Thyroid gland (tissue), 4 donors: Measurements from ENCODE around the gene AGO4. TPM values are rescaled to one million over a fixed set of nuclear protein-coding genes. Genes with fewer than 3 reads are reported as not detected.

Experiments used
- DNase-seq, 2 donors: peaks; one replicate each; pipeline ENCODE4 v3.0.0-alpha.2; 2019
- H3K27ac ChIP-seq, 3 donors: fragments of 200-600 bp; sonication (generic); 1 replicate in 2 of 3; 2 replicates in 1 of 3; pipeline ENCODE4 v1.5.1; 2016 to 2019; ENCODE audit warnings: mild to moderate bottlenecking in 1 of 3, moderate library complexity in 1 of 3
- H3K27me3 ChIP-seq: fragments of 200-600 bp; sonication (generic); one replicate; pipeline ENCODE4 v1.5.1; 2019
- H3K36me3 ChIP-seq, 2 donors: fragments of 200-600 bp; sonication (generic); one replicate each; pipeline ENCODE4 v1.5.1; 2016 to 2019
- H3K4me1 ChIP-seq, 2 donors: fragments of 200-600 bp; sonication (generic); one replicate each; pipeline ENCODE4 v1.5.1; 2017 to 2019
- H3K4me3 ChIP-seq, 3 donors: fragments of 200-600 bp; sonication (generic); replicated peaks in 1 of 3; 1 replicate in 2 of 3; 2 replicates in 1 of 3; pipeline ENCODE4 v1.5.1; 2016; ENCODE audit warnings: mild to moderate bottlenecking in 1 of 3
- H3K9me3 ChIP-seq: fragments of 200-600 bp; sonication (generic); one replicate; pipeline ENCODE4 v1.5.1; 2017
- CTCF ChIP-seq, 6 experiments: fragments of 200-600 bp in 3 of 6; fragments of 450-650 bp in 3 of 6; sonication (generic) in 3 of 6; IDR thresholded peaks; one replicate each; pipeline ENCODE4 v1.5.1; 2016 to 2019; ENCODE audit warnings: antibody characterized with exemption in 6 of 6, mild to moderate bottlenecking in 2 of 6, inconsistent platforms in 1 of 6, moderate library complexity in 1 of 6
- POLR2A ChIP-seq, 2 donors: fragments of 450-650 bp; IDR thresholded peaks; one replicate each; pipeline ENCODE4 v1.6.1; 2017; ENCODE audit warnings: antibody characterized with exemption in 2 of 2, mild to moderate bottlenecking in 2 of 2, moderate library complexity in 1 of 2
- WGBS, 2 donors: methylation state at CpG; one replicate each; pipeline ENCODE4 v1.1.5; 2017; 5-methylcytosine and 5-hydroxymethylcytosine counted together
- intact Hi-C: fragments of 100-400 bp; cut with DNase I; formaldehyde crosslinking; loops from one replicate; pipeline ENCODE4 v1.15.1; 2023
- total RNA-seq, 4 donors: library from RNA; depleted of rRNA; stranded (reverse); fragments of >200 nt; gene quantifications; one replicate each; pipeline ENCODE4 v1.2.3, GENCODE V29; 2016

The AGO4 gene
- total RNA-seq, 4 donors from 2014 or later, result 10.2 to 25.4 (median 13.2) TPM

DNA sequence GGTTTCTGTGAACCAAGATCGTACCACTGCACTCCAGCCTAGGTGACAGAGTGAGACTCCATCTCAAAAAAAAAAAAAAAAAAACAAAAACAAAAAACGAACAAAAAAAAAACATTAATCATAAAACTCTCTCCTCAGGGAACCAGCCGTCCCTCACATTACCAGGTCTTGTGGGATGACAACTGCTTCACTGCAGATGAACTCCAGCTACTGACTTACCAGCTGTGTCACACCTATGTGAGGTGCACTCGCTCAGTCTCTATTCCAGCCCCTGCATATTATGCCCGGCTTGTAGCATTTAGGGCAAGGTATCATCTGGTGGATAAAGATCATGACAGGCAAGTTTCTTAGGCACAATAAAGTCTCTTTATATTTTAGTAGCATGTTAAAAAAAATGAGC, 42.9 kb downstream of the AGO4 start:
- no peaks in the 10 kb centered on the region for H3K9me3 ChIP-seq
- peaks cover 13 to 16% of the 10 kb centered on the region in 2 donors for H3K4me1 ChIP-seq
- 87 to 89% methylated on average over 5 of the region's 5 CpGs for WGBS, 2 donors
- no peak for TF ChIP-seq POLR2A (IDR thresholded peaks at IDR 0.05)
- no peak for TF ChIP-seq CTCF (IDR thresholded peaks at IDR 0.05)
- no peak overlapping the region for H3K4me3 ChIP-seq
- intact Hi-C loops, result no loop called here
- peaks cover 13 to 21% of the 10 kb centered on the region in 2 donors for H3K36me3 ChIP-seq
- H3K27me3 ChIP-seq, result no peaks in the 10 kb centered on the region
- DNase-seq, result no peak
- peak overlapping the region in 1 of 3 donors; percentile 76 for H3K27ac ChIP-seq

GRCh38 chr1:35851132-35851869, 43.5 kb downstream of the AGO4 start:
- H3K27ac ChIP-seq, result peak overlapping the region in 2 of 3 donors; percentile 18 to 76
- no peaks in the 10 kb centered on the region for H3K9me3 ChIP-seq
- TF ChIP-seq CTCF (IDR thresholded peaks at IDR 0.05) (no peak), POLR2A (IDR thresholded peaks at IDR 0.05) (no peak)
- peak in 1 of 2 donors; percentile 8 for DNase-seq
- 52 to 79% methylated on average over 3 of the region's 3 CpGs for WGBS, 2 donors
- H3K4me3 ChIP-seq, result no peak overlapping the region
- intact Hi-C loops, result no loop called here
- peaks cover 13 to 16% of the 10 kb centered on the region in 2 donors for H3K4me1 ChIP-seq
- no peaks in the 10 kb centered on the region for H3K27me3 ChIP-seq
- H3K36me3 ChIP-seq, result peaks cover 13 to 21% of the 10 kb centered on the region in 2 donors

- H3K27ac ChIP-seq, result peak overlapping the region in 1 of 3 donors; percentile 76
- TF ChIP-seq POLR2A (IDR thresholded peaks at IDR 0.05) (no peak), CTCF (IDR thresholded peaks at IDR 0.05) (no peak)
- H3K4me1 ChIP-seq, result peaks cover 13 to 16% of the 10 kb centered on the region in 2 donors
- H3K9me3 ChIP-seq, result no peaks in the 10 kb centered on the region
- H3K27me3 ChIP-seq, result no peaks in the 10 kb centered on the region
- DNase-seq, result no peak
- intact Hi-C loops, result no loop called here
- 45 to 50% methylated on average over 2 of the region's 2 CpGs for WGBS, 2 donors
- H3K36me3 ChIP-seq, result peaks cover 13 to 21% of the 10 kb centered on the region in 2 donors
- no peak overlapping the region for H3K4me3 ChIP-seq
These were observed 44.4 kb downstream of the AGO4 start for GRCh38 chr1:35852241-35852640.

GRCh38 chr1:35854989-35855700, 47.3 kb downstream of the AGO4 start:
- H3K4me3 ChIP-seq, result no peak overlapping the region
- 75 to 81% methylated on average over 9 of the region's 9 CpGs for WGBS, 2 donors
- peaks cover 13 to 19% of the 10 kb centered on the region in 2 donors for H3K36me3 ChIP-seq
- no peak overlapping the region for H3K27ac ChIP-seq
- intact Hi-C loops, result no loop called here
- no peak for DNase-seq
- H3K9me3 ChIP-seq, result no peaks in the 10 kb centered on the region
- peaks cover 13 to 16% of the 10 kb centered on the region in 2 donors for H3K4me1 ChIP-seq
- TF ChIP-seq POLR2A (IDR thresholded peaks at IDR 0.05) (no peak), CTCF (IDR thresholded peaks at IDR 0.05) (no peak)
- H3K27me3 ChIP-seq, result no peaks in the 10 kb centered on the region

DNA sequence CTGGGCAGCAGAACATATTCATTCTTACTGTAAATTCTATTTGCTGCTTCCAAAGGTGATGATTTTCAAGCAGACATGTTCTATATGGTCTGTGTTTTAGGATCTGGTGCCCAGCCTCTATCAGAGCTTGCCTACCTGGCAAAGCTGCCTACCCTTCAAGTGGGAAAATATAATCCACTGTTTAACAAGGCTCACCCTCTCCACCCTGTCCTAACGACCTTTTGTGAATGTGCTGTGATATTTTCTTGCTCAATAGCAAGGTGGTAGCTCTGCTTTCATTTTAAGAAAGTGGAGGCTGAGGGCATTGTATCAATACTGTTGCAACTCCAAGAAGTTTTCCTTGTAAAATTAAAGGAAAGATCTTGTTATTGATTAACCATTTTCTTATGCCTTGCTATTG, 49.1 kb downstream of the AGO4 start:
- no peaks in the 10 kb centered on the region for H3K9me3 ChIP-seq
- H3K4me1 ChIP-seq, result peaks cover under 1 to 3% of the 10 kb centered on the region in 2 donors
- H3K27me3 ChIP-seq, result no peaks in the 10 kb centered on the region
- no peak for TF ChIP-seq POLR2A (IDR thresholded peaks at IDR 0.05)
- no peak overlapping the region for H3K27ac ChIP-seq
- WGBS, 2 donors, result 33 to 57% methylated on average over 1 of the region's 1 CpG
- intact Hi-C loops, result no loop called here
- no peak overlapping the region for H3K4me3 ChIP-seq
- DNase-seq, result no peak
- peaks cover 6 to 17% of the 10 kb centered on the region in 2 donors for H3K36me3 ChIP-seq
